Measurements from ENCODE around the gene COL9A3. TPM values are rescaled to one million over a fixed set of nuclear protein-coding genes. Genes with fewer than 3 reads are reported as not detected.

The COL9A3 gene
- polyA plus RNA-seq, 1 experiment = 0.98 TPM

GRCh38 chr20:62838128-62838891 is 21.5 kb downstream of the COL9A3 start:
- Histone ChIP-seq H3K27ac (ENCODE audit: low read depth, low read length) (no peak overlapping the region), H3K27me3 (ENCODE audit: control insufficient read depth, insufficient read depth, low read length) (no peaks in the 10 kb centered on the region), H3K4me3 (ENCODE audit: low read depth, low read length) (no peak overlapping the region), H3K9me3 (ENCODE audit: control insufficient read depth, insufficient read depth, low read length) (peaks cover 3% of the 10 kb centered on the region; the same call in 1 of the 2 replicates)
- ChIA-PET POLR2A (no interaction called here), CTCF (no interaction called here)
- no peak for DNase-seq (ENCODE audit: low read depth, low spot score)
- TF ChIP-seq CTCF (IDR thresholded peaks at IDR 0.05; ENCODE audit: low read depth, low read length) = no peak

DNA sequence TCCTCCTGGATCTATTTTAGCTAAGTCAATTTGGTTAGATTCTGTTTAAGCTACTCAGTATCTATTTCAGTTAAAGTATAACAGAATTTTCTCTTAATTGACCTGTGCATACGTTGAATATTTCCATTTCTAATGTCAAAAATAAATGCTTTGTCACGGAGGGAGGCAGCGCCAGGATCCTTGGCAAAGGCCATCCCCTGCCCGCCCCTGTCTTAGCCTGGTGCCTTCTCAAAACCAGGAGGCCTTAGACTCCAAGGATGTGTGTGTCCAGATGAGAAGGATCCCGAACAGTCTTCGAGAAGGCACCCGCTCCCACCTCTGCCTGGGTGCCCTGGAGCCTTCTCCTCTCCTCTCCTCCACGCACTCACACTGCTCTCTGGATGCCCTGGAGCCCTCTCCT is 22.4 kb downstream of the COL9A3 start:
- Histone ChIP-seq H3K4me3 (ENCODE audit: low read depth, low read length) (no peak overlapping the region), H3K27ac (ENCODE audit: low read depth, low read length) (no peak overlapping the region), H3K9me3 (ENCODE audit: control insufficient read depth, insufficient read depth, low read length) (peaks cover 3% of the 10 kb centered on the region; the same call in 1 of the 2 replicates), H3K27me3 (ENCODE audit: control insufficient read depth, insufficient read depth, low read length) (no peaks in the 10 kb centered on the region)
- CTCF ChIA-PET = no interaction called here
- POLR2A ChIA-PET = no interaction called here
- TF ChIP-seq CTCF (IDR thresholded peaks at IDR 0.05; ENCODE audit: low read depth, low read length) = no peak
- no peak for DNase-seq (ENCODE audit: low read depth, low spot score)

- POLR2A ChIA-PET = no interaction called here
These were observed 23.0 kb downstream of the COL9A3 start for GRCh38 chr20:62839816-62840215.

DNA sequence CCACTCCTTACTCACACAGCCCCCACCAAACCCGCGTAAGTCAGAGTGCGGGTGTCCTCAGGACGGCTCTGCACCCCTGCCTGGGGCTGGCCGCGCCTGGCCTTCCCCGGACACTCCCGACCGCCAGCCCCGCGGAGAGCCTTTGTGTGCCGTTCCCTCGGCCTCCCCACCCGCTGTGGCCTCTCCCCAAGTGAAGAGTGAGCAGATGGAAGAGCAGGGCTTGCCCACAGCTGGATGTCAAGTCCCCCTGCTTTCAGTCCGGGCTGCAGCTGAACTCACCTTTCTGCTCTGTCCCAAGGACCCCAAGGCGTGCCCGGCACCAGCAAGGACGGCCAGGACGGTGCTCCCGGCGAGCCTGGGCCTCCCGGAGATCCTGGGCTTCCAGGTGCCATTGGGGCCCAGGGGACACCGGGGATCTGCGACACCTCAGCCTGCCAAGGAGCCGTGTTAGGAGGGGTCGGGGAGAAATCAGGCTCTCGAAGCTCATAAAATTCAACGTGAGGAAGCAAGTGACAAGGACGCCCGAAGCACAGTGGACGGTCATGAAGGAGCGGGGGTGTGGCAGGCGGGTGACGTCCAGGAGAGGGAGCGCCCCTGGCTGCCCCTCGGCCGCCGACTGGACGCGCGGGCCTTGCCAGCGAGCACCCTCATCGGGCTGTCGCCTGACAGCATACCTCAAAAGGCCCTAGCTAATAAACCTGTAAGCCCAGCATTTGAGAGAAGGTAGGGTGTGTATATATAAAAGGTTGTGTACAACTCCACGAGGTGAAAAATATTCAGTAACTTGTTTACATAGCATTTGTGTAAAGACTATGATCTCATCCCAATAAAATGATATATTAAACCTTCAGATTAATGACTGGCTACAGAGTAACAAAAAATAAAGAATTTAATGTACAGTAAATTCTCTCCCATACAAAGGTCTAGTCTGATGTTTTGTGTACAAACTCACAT is 23.7 kb downstream of the COL9A3 start:
- no peak for TF ChIP-seq CTCF (IDR thresholded peaks at IDR 0.05; ENCODE audit: low read depth, low read length)
- ChIA-PET CTCF (interaction anchor here (0.6 kb wide), 1 partner anchor 32 kb away, joined by 6 read pairs; no protein-coding TSS in a partner anchor), POLR2A (no interaction called here)
- no peak for DNase-seq (ENCODE audit: low read depth, low spot score)
- Histone ChIP-seq H3K27me3 (ENCODE audit: control insufficient read depth, insufficient read depth, low read length) (no peaks in the 10 kb centered on the region), H3K4me3 (ENCODE audit: low read depth, low read length) (no peak overlapping the region), H3K9me3 (ENCODE audit: control insufficient read depth, insufficient read depth, low read length) (peaks cover 3% of the 10 kb centered on the region; the same call in 1 of the 2 replicates), H3K27ac (ENCODE audit: low read depth, low read length) (no peak overlapping the region)

More at GRCh38 chr20:62839816-62840215, 23.0 kb downstream of the COL9A3 start:
- CTCF ChIA-PET = no interaction called here
- DNase-seq (ENCODE audit: low read depth, low spot score) = no peak
- H3K4me3 ChIP-seq (ENCODE audit: low read depth, low read length) = no peak overlapping the region
- no peak overlapping the region for H3K27ac ChIP-seq (ENCODE audit: low read depth, low read length)
- no peak for TF ChIP-seq CTCF (IDR thresholded peaks at IDR 0.05; ENCODE audit: low read depth, low read length)
- H3K27me3 ChIP-seq (ENCODE audit: control insufficient read depth, insufficient read depth, low read length) = no peaks in the 10 kb centered on the region
- H3K9me3 ChIP-seq (ENCODE audit: control insufficient read depth, insufficient read depth, low read length) = peaks cover 3% of the 10 kb centered on the region; the same call in 1 of the 2 replicates
